Stomach smooth muscle (tissue), 2 donors: ENCODE measurements around the gene SDHC.
A peak's percentile ranks its signal among the peaks of the same experiment; 100 is the strongest.
"Not testable (repeated sequence)": the region's sequence is repeated elsewhere in the genome, so short reads cannot be mapped to it uniquely, and the experiment has no call there.

Experiments used
- H3K27ac ChIP-seq: one replicate; pipeline ENCODE4 v1.7.0; 2013; ENCODE audit warnings: mild to moderate bottlenecking, low read length, inconsistent platforms
- H3K27me3 ChIP-seq, 2 donors: one replicate each; pipeline ENCODE4 v1.7.0; 2013; ENCODE audit warnings: low read length in 2 of 2; ENCODE audit not compliant: insufficient read depth in 2 of 2, control insufficient read depth in 1 of 2
- H3K36me3 ChIP-seq, 2 donors: one replicate each; pipeline ENCODE4 v1.7.0; 2013; ENCODE audit warnings: low read length in 2 of 2; ENCODE audit not compliant: control insufficient read depth in 2 of 2, insufficient read depth in 2 of 2
- H3K4me1 ChIP-seq: one replicate; pipeline ENCODE4 v1.7.0; 2013; ENCODE audit warnings: low read length; ENCODE audit not compliant: control insufficient read depth, insufficient read depth
- H3K4me3 ChIP-seq, 2 donors: one replicate each; pipeline ENCODE4 v1.7.0; 2013; ENCODE audit warnings: low read length in 2 of 2
- H3K9ac ChIP-seq, 2 donors: one replicate each; pipeline ENCODE4 v1.7.0; 2013; ENCODE audit warnings: low read length in 2 of 2, mild to moderate bottlenecking in 1 of 2
- H3K9me3 ChIP-seq, 2 donors: one replicate each; pipeline ENCODE4 v1.7.0; 2013; ENCODE audit warnings: low read length in 2 of 2; ENCODE audit not compliant: control insufficient read depth in 2 of 2
- donor health status: healthy.
- donor health status: Pancreatic carcinoma.

The SDHC gene

DNA sequence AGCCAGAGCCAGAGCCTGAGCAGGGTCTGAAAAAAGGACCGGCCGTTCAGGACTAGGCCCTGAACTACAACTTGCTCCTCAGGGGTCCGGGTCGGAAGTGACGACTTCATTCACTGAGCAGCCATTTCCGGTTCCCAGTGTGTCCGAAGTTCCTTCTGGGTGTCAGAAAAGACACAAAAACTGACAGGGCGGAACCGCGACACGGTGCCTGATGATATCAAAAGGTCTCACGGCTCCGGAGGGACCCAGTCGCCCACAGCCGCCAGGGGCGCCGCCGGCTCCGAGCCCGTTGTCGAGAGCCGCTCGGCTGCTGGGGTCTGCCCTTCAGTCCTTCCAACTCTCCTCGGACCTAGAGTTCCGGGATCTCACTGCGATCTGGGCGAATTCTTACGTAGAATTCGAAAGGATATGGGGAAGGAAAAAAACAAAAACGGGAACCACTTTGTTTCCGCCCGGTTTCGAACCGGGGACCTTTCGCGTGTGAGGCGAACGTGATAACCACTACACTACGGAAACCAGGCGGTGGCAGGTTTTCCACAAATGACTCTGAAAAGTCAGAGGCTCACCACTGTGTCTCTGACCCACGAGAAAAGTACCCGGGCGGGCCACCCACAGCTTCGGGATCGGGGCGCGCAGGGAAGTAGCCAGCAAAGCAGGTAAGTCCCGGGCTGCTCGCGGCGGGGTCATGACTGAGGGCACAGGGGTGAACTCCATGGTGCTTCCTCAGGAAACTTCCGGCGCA is 85.2 kb downstream of the SDHC start:
- Histone ChIP-seq H3K27me3 (no peaks in the 10 kb centered on the region), H3K4me3 (peak overlapping the region; percentile 83 to 97), H3K9ac (peak overlapping the region; percentile 85 to 100), H3K27ac (peak overlapping the region; percentile 100), H3K36me3 (no peaks in the 10 kb centered on the region), H3K4me1 (peaks cover 3% of the 10 kb centered on the region), H3K9me3 (no peaks in the 10 kb centered on the region)

DNA sequence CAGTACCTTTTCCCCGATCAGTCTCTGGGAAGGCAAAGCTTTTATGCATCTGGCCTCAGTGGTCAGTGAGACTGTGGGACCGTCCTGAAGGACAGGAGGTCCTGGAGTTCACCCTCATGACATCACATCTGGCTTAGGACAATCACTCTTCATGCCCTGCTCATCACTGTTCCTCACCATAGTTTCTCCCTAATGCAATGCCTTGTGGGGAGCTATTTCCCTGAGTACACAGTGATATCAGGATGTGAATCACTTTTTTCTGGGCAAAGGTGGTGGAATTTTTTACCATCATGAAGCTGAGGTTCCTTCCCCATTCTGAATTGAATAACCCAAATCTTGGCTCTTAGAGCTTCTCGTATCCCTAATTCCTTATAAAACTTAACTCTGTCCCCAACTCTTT is 88.3 kb downstream of the SDHC start:
- H3K9me3 ChIP-seq: no peaks in the 10 kb centered on the region
- no peaks in the 10 kb centered on the region for H3K36me3 ChIP-seq
- no peaks in the 10 kb centered on the region for H3K27me3 ChIP-seq
- H3K9ac ChIP-seq: no peak overlapping the region
- peaks cover 3% of the 10 kb centered on the region for H3K4me1 ChIP-seq
- H3K27ac ChIP-seq: no peak overlapping the region
- no peak overlapping the region for H3K4me3 ChIP-seq

GRCh38 chr1:161404051-161404597 is 89.9 kb downstream of the SDHC start:
- no peaks in the 10 kb centered on the region for H3K36me3 ChIP-seq
- H3K4me1 ChIP-seq: no peaks in the 10 kb centered on the region
- no peaks in the 10 kb centered on the region for H3K27me3 ChIP-seq
- no peak overlapping the region for H3K27ac ChIP-seq
- H3K9me3 ChIP-seq: no peaks in the 10 kb centered on the region
- no peak overlapping the region for H3K4me3 ChIP-seq
- no peak overlapping the region for H3K9ac ChIP-seq

- H3K4me1 ChIP-seq, H3K27me3 ChIP-seq, H3K36me3 ChIP-seq, H3K27ac ChIP-seq, H3K4me3 ChIP-seq, H3K9me3 ChIP-seq, H3K9ac ChIP-seq: not testable (repeated sequence)
Observed at GRCh38 chr1:161406551-161406950, 92.4 kb downstream of the SDHC start.

DNA sequence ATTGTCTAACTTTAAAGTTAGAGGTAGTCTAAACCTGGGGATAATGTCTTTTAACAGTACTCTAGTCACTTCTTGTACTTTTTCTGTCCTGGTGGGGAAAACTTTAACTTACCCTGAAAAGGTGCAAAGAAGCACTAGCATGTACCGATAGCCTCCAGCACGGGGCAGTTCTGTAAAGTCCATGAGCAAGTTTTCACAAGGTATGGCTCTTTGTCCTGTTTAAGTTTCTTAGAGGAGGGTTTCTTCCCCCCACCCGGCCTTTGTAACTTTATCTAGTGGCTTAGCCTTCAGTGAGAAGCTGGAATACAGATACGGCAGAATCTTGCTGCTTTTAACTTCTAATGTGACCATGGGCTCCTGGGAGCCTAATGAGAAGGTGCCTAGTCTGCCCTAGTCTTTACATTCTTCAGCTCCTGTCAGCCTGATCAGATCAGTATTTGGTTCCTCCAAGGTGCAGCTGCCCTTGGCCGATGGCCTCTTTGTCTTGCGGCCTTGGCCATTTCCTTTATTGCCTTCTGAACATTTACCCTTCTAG is 93.3 kb downstream of the SDHC start:
- Histone ChIP-seq H3K36me3 (no peaks in the 10 kb centered on the region), H3K4me1 (no peaks in the 10 kb centered on the region), H3K4me3 (no peak overlapping the region), H3K27me3 (no peaks in the 10 kb centered on the region), H3K9ac (no peak overlapping the region), H3K27ac (no peak overlapping the region), H3K9me3 (no peaks in the 10 kb centered on the region)

GRCh38 chr1:161408429-161409052 is 94.4 kb downstream of the SDHC start:
- no peak overlapping the region for H3K27ac ChIP-seq
- no peaks in the 10 kb centered on the region for H3K36me3 ChIP-seq
- no peak overlapping the region for H3K9ac ChIP-seq
- no peaks in the 10 kb centered on the region for H3K9me3 ChIP-seq
- no peak overlapping the region for H3K4me3 ChIP-seq
- H3K27me3 ChIP-seq: no peaks in the 10 kb centered on the region
- H3K4me1 ChIP-seq: no peaks in the 10 kb centered on the region

- H3K27me3 ChIP-seq, H3K9me3 ChIP-seq, H3K27ac ChIP-seq, H3K4me1 ChIP-seq, H3K4me3 ChIP-seq, H3K36me3 ChIP-seq, H3K9ac ChIP-seq: not testable (repeated sequence)
Observed at GRCh38 chr1:161409848-161410635, 95.9 kb downstream of the SDHC start.

- not testable (repeated sequence) for H3K27ac ChIP-seq, H3K4me1 ChIP-seq, H3K27me3 ChIP-seq
Observed at GRCh38 chr1:161410636-161410970, 96.4 kb downstream of the SDHC start.

More at GRCh38 chr1:161410636-161410970, 96.4 kb downstream of the SDHC start:
- not testable (repeated sequence) for H3K9ac ChIP-seq, H3K9me3 ChIP-seq, H3K36me3 ChIP-seq, H3K4me3 ChIP-seq
